ENCODE data around the gene TRMT11. TPM values are rescaled to one million over a fixed set of nuclear protein-coding genes. Genes with fewer than 3 reads are reported as not detected.

Gene TRMT11
- total and polyA plus RNA-seq, 2 of the 13 experiments (the other 11 are each of a cell fraction or from before 2014, with no cell fraction given) = 42.2 to 81.9 TPM

DNA sequence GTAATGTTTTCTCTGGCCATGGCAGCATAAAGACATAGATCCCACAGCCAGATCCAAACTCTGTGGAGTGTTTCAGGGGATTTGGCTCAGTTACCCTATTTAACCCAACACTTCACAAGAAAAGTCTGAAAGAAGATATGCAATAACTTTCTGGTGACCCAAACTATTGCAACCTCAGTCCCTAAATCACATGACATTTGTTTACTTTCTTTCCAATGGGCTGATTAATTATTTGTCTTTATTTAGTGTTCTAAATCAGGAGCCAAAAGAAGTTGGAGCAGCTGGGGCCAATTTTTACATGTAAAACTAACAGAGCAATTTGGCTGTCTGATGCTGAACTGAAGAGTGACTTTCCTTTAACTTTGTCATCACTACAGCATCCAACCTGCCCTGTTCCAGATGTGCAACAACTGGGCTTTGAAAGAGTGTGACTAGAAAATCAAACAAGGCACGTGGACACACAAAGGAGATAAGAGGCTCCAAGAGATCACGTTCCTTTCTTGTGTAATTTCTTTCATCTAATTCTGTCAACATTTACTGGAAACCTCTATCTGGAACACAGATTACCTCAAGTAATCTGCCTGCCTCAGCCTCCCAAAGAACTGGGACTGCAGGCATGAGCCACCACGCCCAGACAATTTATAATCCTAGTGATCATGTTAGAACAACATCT is 90.8 kb downstream of the TRMT11 start (continued):
- TF ChIP-seq, protein P1, sequence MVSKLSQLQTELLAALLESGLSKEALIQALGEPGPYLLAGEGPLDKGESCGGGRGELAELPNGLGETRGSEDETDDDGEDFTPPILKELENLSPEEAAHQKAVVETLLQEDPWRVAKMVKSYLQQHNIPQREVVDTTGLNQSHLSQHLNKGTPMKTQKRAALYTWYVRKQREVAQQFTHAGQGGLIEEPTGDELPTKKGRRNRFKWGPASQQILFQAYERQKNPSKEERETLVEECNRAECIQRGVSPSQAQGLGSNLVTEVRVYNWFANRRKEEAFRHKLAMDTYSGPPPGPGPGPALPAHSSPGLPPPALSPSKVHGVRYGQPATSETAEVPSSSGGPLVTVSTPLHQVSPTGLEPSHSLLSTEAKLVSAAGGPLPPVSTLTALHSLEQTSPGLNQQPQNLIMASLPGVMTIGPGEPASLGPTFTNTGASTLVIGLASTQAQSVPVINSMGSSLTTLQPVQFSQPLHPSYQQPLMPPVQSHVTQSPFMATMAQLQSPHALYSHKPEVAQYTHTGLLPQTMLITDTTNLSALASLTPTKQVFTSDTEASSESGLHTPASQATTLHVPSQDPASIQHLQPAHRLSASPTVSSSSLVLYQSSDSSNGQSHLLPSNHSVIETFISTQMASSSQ (IDR thresholded peaks at IDR 0.05; ENCODE audit: low read depth) = no peak
- TF ChIP-seq, protein P1 (CRISPR knock-in tag; IDR thresholded peaks at IDR 0.05; ENCODE audit: borderline replicate concordance) = peak; percentile 59; the same call in 1 of the 2 replicates
- TF ChIP-seq CEBPG (CRISPR knock-in tag; IDR thresholded peaks at IDR 0.05) = peak; percentile 63
- peak; percentile 84; the same call in 1 of the 2 replicates for TF ChIP-seq HOXA5 (CRISPR knock-in tag; IDR thresholded peaks at IDR 0.05)
- TF ChIP-seq, protein P2, sequence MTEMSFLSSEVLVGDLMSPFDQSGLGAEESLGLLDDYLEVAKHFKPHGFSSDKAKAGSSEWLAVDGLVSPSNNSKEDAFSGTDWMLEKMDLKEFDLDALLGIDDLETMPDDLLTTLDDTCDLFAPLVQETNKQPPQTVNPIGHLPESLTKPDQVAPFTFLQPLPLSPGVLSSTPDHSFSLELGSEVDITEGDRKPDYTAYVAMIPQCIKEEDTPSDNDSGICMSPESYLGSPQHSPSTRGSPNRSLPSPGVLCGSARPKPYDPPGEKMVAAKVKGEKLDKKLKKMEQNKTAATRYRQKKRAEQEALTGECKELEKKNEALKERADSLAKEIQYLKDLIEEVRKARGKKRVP (CRISPR knock-in tag; IDR thresholded peaks at IDR 0.05) = peak in 1 of 2 experiments; percentile 72; a peak in 2 of 4 replicates
- TF ChIP-seq, protein P3, sequence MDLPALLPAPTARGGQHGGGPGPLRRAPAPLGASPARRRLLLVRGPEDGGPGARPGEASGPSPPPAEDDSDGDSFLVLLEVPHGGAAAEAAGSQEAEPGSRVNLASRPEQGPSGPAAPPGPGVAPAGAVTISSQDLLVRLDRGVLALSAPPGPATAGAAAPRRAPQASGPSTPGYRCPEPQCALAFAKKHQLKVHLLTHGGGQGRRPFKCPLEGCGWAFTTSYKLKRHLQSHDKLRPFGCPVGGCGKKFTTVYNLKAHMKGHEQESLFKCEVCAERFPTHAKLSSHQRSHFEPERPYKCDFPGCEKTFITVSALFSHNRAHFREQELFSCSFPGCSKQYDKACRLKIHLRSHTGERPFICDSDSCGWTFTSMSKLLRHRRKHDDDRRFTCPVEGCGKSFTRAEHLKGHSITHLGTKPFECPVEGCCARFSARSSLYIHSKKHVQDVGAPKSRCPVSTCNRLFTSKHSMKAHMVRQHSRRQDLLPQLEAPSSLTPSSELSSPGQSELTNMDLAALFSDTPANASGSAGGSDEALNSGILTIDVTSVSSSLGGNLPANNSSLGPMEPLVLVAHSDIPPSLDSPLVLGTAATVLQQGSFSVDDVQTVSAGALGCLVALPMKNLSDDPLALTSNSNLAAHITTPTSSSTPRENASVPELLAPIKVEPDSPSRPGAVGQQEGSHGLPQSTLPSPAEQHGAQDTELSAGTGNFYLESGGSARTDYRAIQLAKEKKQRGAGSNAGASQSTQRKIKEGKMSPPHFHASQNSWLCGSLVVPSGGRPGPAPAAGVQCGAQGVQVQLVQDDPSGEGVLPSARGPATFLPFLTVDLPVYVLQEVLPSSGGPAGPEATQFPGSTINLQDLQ (CRISPR knock-in tag; IDR thresholded peaks at IDR 0.05) = no peak
- peak; percentile 99 for TF ChIP-seq ZBTB42 (CRISPR knock-in tag; IDR thresholded peaks at IDR 0.05)
- TF ChIP-seq TEAD2 (CRISPR knock-in tag; IDR thresholded peaks at IDR 0.05) = no peak
- no peak for TF ChIP-seq SP4 (CRISPR knock-in tag; IDR thresholded peaks at IDR 0.05)
- TF ChIP-seq ZNF354B (CRISPR knock-in tag; IDR thresholded peaks at IDR 0.05) = 0 out of 2 replicates have a peak, but pooled peaks have one; percentile 19
- TF ChIP-seq ZNF614 (CRISPR knock-in tag; IDR thresholded peaks at IDR 0.05; ENCODE audit: borderline replicate concordance) = peak; percentile 63
- TF ChIP-seq HNRNPUL1 (IDR thresholded peaks at IDR 0.05; ENCODE audit: low read depth, low read length) = no peak
- no peak for TF ChIP-seq TMF1 (CRISPR knock-in tag; IDR thresholded peaks at IDR 0.05; ENCODE audit: low read depth)
- peak; percentile 83 for TF ChIP-seq TCF7 (IDR thresholded peaks at IDR 0.05; ENCODE audit: low read depth)
- no peak for TF ChIP-seq JUN (CRISPR knock-in tag; IDR thresholded peaks at IDR 0.05)
- TF ChIP-seq, protein P4, sequence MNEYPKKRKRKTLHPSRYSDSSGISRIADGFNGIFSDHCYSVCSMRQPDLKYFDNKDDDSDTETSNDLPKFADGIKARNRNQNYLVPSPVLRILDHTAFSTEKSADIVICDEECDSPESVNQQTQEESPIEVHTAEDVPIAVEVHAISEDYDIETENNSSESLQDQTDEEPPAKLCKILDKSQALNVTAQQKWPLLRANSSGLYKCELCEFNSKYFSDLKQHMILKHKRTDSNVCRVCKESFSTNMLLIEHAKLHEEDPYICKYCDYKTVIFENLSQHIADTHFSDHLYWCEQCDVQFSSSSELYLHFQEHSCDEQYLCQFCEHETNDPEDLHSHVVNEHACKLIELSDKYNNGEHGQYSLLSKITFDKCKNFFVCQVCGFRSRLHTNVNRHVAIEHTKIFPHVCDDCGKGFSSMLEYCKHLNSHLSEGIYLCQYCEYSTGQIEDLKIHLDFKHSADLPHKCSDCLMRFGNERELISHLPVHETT (CRISPR knock-in tag; conservative IDR thresholded peaks at IDR 0.05) = no peak
- 0 out of 2 replicates have a peak, but pooled peaks have one; percentile 31 for TF ChIP-seq KLF6 (CRISPR knock-in tag; IDR thresholded peaks at IDR 0.05)
- peak; percentile 91 for TF ChIP-seq BCL6 (CRISPR knock-in tag; IDR thresholded peaks at IDR 0.05)
- TF ChIP-seq, protein P5, sequence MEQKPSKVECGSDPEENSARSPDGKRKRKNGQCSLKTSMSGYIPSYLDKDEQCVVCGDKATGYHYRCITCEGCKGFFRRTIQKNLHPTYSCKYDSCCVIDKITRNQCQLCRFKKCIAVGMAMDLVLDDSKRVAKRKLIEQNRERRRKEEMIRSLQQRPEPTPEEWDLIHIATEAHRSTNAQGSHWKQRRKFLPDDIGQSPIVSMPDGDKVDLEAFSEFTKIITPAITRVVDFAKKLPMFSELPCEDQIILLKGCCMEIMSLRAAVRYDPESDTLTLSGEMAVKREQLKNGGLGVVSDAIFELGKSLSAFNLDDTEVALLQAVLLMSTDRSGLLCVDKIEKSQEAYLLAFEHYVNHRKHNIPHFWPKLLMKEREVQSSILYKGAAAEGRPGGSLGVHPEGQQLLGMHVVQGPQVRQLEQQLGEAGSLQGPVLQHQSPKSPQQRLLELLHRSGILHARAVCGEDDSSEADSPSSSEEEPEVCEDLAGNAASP (CRISPR knock-in tag; IDR thresholded peaks at IDR 0.05; ENCODE audit: borderline replicate concordance) = peak; percentile 72
- peak; percentile 82 for TF ChIP-seq FOSL2 (CRISPR knock-in tag; IDR thresholded peaks at IDR 0.05)

Measured in HepG2 (cell line).